Pancreas (tissue), 10 donors: ENCODE data around the gene ZNF462. TPM values are rescaled to one million over a fixed set of nuclear protein-coding genes. Genes with fewer than 3 reads are reported as not detected.
"Not testable (repeated sequence)": the region's sequence is repeated elsewhere in the genome, so short reads cannot be mapped to it uniquely, and the experiment has no call there.

Experiments
- ATAC-seq, 4 donors: fragments of 200-7000 bp; cut with Tn5 transposase; one replicate each; pipeline versions ENCODE4 v1.8.0 to v1.9.1; 2020; ENCODE audit warnings: mild to moderate bottlenecking in 4 of 4, moderate library complexity in 4 of 4
- DNase-seq, 6 donors: peaks; one replicate each; pipeline ENCODE4 v3.0.0-alpha.2; 2020
- FAIRE-seq: peaks from 2 replicates; lab custom pipeline; 2012; peaks lifted over from hg19 to GRCh38; lab: Jason Lieb, UNC
- H3K27ac ChIP-seq, 4 donors: fragments of 200-600 bp; sonication (generic); 1 replicate in 3 of 4; 2 replicates in 1 of 4; pipeline versions ENCODE4 v1.5.0 to v1.8.0; 2020
- H3K27me3 ChIP-seq, 4 donors: fragments of 200-600 bp; one replicate each; pipeline ENCODE4 v1.8.0; 2021
- H3K36me3 ChIP-seq, 3 donors: fragments of 200-600 bp; sonication (generic) in 1 of 3; one replicate each; pipeline versions ENCODE4 v1.5.0 to v1.8.0; 2020 to 2021
- H3K4me1 ChIP-seq, 3 donors: fragments of 200-600 bp; one replicate each; pipeline ENCODE4 v1.8.0; 2021
- H3K4me3 ChIP-seq, 4 donors: fragments of 200-600 bp; sonication (generic) in 2 of 4; one replicate each; pipeline versions ENCODE4 v1.5.0 to v1.8.0; 2020 to 2021
- H3K9me3 ChIP-seq, 4 donors: fragments of 200-600 bp; one replicate each; pipeline ENCODE4 v1.8.0; 2021
- WGBS, 2 donors: extraction: QIAGEN DNeasy Blood & Tissue Kit; methylation state at CpG; one replicate each; pipeline ENCODE4 v1.1.7; 2013; 5-methylcytosine and 5-hydroxymethylcytosine counted together
- intact Hi-C, 3 donors: fragments of 100-400 bp; cut with DNase I; formaldehyde crosslinking; loops; one replicate each; pipeline versions ENCODE4 v1.11.1 to v1.14.2; 2022
- polyA plus RNA-seq, 2 donors: library from polyadenylated mRNA; stranded (reverse); fragments of 200-250 nt; gene quantifications; one replicate each; pipeline ENCODE4 v1.2.3, GENCODE V29; 2013
- total RNA-seq, 6 donors: library from RNA; stranded (reverse); fragmentation: NEBNext Ultra II Directional in 4 of 6; extraction: Animal tissue kit (Norgen Biotek cat#: 25700) in 4 of 6; gene quantifications; one replicate each; pipeline versions ENCODE4 v1.2.1 to v1.2.4, GENCODE V29; 2021 to 2023
- TF ChIP-seq, protein P1 (sequence below), 4 donors: fragments of 200-600 bp; sonication (generic) in 3 of 4; IDR thresholded peaks; one replicate each; pipeline versions ENCODE4 v1.5.0 to v1.8.0; 2021; ENCODE audit warnings: antibody characterized with exemption in 4 of 4
- donor health status: healthy with polysubstance abuse.
- donor health status: DM: no; HTN: no; CAD: no; lungs with moderate emphysema.
- donor health status: DM: no; HTN: no; CAD: no.
- donor health status: control.
- donor health status: control.
- donor health status: Bipolar disorder and iron deficiency.
- donor health status: DM: yes; HTN: yes; CAD: no.
- donor health status: DM: no; HTN: no; CAD: no.
- donor health status: DM: no; HTN: no; CAD: no.
- donor health status: DM: yes; HTN: yes; CAD: no.

ZNF462 gene
- total and polyA plus RNA-seq, 8 donors: 1.6 to 12.6 (median 3.7) TPM

DNA sequence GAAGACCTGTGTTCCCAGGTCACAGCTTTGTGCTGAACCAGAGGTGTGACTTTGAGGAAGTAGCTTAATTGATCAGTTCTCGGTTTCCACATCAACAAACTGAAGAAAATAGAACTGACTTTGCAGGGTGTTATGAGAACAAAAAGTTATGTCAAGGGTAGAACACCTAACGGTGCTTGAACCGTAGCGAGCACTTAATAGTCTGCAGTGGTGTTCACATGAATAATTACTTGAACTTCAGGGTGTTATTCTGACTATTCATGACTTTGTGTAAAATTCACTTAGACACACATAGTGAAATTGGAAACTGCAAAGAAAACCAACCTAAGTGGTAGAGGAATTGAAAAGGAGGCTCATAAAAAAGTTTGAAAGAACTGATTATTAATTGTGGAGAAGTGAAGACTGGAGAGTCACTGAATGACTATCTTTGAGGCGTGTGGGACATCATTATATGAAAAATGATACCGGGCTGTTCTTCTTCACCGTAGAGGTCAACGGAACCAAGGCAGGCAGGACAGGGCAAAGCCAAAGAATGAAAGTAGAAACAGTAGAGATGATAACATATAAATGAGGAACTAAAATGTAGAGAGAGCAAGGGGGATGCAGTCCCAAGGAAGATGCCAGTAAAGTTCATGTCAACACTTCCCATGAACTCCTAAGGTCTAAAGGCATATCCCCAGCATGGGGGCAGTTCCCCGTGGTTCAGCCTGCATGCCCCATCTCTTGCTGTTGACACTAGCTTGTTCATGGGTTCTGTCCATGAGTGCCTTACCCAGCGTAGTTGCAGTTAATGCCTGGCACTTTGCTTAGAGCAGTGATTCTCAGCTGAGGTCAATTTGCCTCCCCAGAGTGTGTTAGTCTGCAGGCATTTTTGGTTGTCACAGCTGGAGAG is 118.7 kb downstream of the ZNF462 start:
- Histone ChIP-seq H3K36me3 (no peaks in the 10 kb centered on the region), H3K4me1 (no peaks in the 10 kb centered on the region), H3K9me3 (no peaks in the 10 kb centered on the region), H3K27ac (no peak overlapping the region), H3K4me3 (no peak overlapping the region), H3K27me3 (no peaks in the 10 kb centered on the region)
- TF ChIP-seq, protein P1, sequence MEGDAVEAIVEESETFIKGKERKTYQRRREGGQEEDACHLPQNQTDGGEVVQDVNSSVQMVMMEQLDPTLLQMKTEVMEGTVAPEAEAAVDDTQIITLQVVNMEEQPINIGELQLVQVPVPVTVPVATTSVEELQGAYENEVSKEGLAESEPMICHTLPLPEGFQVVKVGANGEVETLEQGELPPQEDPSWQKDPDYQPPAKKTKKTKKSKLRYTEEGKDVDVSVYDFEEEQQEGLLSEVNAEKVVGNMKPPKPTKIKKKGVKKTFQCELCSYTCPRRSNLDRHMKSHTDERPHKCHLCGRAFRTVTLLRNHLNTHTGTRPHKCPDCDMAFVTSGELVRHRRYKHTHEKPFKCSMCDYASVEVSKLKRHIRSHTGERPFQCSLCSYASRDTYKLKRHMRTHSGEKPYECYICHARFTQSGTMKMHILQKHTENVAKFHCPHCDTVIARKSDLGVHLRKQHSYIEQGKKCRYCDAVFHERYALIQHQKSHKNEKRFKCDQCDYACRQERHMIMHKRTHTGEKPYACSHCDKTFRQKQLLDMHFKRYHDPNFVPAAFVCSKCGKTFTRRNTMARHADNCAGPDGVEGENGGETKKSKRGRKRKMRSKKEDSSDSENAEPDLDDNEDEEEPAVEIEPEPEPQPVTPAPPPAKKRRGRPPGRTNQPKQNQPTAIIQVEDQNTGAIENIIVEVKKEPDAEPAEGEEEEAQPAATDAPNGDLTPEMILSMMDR (IDR thresholded peaks at IDR 0.05): no peak
- DNase-seq (no peak), FAIRE-seq (no peak), ATAC-seq (no peak)
- 78 to 90% methylated on average over 10 of the region's 10 CpGs for WGBS, 2 donors
- intact Hi-C loops: no loop called here

GRCh38 chr9:106982636-106983035 is 119.7 kb downstream of the ZNF462 start:
- no peaks in the 10 kb centered on the region for H3K27me3 ChIP-seq
- ATAC-seq: no peak
- intact Hi-C loops: no loop called here
- no peak for DNase-seq
- 91 to 92% methylated on average over 9 of the region's 9 CpGs for WGBS, 2 donors
- FAIRE-seq: no peak
- H3K4me1 ChIP-seq: no peaks in the 10 kb centered on the region
- no peaks in the 10 kb centered on the region for H3K36me3 ChIP-seq
- TF ChIP-seq, protein P1 (IDR thresholded peaks at IDR 0.05): no peak
- no peak overlapping the region for H3K27ac ChIP-seq
- H3K9me3 ChIP-seq: no peaks in the 10 kb centered on the region
- no peak overlapping the region for H3K4me3 ChIP-seq

DNA sequence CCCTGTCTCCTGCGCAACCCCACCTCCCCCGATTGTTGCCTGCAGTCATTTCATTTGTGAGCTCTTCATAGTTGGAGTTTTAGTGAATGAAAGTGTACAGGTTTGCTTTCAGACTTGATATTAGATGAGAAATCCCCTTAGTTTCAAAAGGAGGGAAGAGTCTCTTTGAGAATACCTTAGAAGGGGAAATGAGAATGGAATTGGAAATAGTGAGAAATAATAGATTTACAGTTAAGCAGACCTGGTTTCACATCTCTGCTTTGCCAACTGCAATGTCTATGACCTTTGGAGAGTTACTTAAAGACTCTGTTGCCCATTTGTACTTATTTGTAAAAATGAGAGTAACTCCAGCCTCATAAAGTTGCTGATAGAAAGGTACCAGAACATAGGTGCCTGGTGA is 120.4 kb downstream of the ZNF462 start:
- TF ChIP-seq, protein P1 (IDR thresholded peaks at IDR 0.05): no peak
- no peaks in the 10 kb centered on the region for H3K9me3 ChIP-seq
- H3K27ac ChIP-seq: no peak overlapping the region
- no peaks in the 10 kb centered on the region for H3K4me1 ChIP-seq
- no peak for ATAC-seq
- FAIRE-seq: no peak
- H3K27me3 ChIP-seq: no peaks in the 10 kb centered on the region
- 66 to 90% methylated on average over 2 of the region's 2 CpGs for WGBS, 2 donors
- H3K36me3 ChIP-seq: no peaks in the 10 kb centered on the region
- H3K4me3 ChIP-seq: no peak overlapping the region
- DNase-seq: no peak
- intact Hi-C loops: no loop called here

DNA sequence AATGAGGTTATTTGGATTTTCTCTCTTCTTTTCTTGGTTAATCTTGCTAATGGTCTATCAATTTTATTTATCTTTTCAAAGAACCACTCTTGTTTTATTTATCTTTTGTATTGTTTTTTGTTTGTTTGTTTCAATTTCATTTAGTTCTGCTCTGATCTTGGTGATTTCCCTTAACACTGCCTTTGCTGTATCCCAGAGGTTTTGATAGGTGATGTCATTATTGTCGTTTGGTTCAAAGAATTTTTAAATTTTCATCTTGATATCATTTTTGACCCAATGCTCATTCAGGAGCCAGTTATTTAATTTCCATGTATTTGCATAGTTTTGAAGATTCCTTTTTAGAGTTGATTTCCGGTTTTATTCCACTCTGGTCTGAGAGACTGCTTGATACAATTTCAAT is 126.9 kb downstream of the ZNF462 start:
- H3K27ac ChIP-seq, H3K4me1 ChIP-seq, H3K36me3 ChIP-seq, FAIRE-seq, H3K27me3 ChIP-seq, DNase-seq, intact Hi-C loops, H3K4me3 ChIP-seq, ATAC-seq, H3K9me3 ChIP-seq: not testable (repeated sequence)
- 61 to 77% methylated on average over 2 of the region's 2 CpGs for WGBS, 2 donors

DNA sequence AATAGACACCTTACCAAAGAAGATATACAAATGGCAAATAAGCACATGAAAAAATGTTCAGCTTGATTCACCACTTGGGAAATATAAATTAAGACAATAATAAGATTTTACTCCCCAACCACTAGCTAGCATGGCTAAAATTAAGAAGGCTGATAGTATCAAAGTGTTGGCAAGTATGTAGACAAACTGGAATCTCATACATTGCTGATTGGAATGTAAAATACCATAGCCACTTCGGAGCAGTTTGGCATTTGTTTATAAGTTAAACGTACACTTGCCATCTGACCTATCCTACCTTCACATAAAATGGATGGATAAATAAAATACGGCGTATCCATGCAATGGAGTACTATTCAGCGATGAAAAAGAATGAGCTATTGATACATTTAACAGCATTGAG is 129.2 kb downstream of the ZNF462 start:
- FAIRE-seq: no peak
- no peak overlapping the region for H3K4me3 ChIP-seq
- TF ChIP-seq, protein P1 (IDR thresholded peaks at IDR 0.05): no peak
- DNase-seq: no peak
- no peak for ATAC-seq
- H3K9me3 ChIP-seq: no peaks in the 10 kb centered on the region
- H3K4me1 ChIP-seq: no peaks in the 10 kb centered on the region
- 89 to 95% methylated on average over 5 of the region's 5 CpGs for WGBS, 2 donors
- no peaks in the 10 kb centered on the region for H3K36me3 ChIP-seq
- no peaks in the 10 kb centered on the region for H3K27me3 ChIP-seq
- intact Hi-C loops: no loop called here
- no peak overlapping the region for H3K27ac ChIP-seq
